Measurements from ENCODE around the gene MCTP2. TPM values are rescaled to one million over a fixed set of nuclear protein-coding genes. Genes with fewer than 3 reads are reported as not detected.
A peak's percentile ranks its signal among the peaks of the same experiment; 100 is the strongest.

The MCTP2 gene
- total RNA-seq, 2 donors from 2014 or later = 16.2 to 23.1 TPM

DNA sequence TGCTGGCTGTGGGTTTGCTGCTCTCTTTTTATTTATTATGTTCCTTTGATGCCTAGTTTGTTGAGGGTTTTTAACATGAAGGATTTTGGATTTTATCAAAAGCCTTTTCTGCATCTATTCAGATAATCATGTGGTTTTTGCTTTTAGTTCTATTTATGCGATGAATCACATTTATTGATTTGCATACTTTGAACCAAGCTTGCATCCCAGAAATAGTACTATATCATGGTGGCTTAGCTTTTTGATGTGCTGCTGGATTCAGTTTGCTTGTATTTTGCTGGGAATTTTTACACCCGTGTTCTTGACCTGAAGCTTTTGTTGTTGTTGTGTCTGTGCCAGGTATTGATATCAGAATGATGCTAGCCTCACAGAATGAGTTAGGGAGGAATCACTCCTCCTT lies 48.4 kb downstream of the MCTP2 start:
- Mint-ChIP-seq H3K4me3 (no peak overlapping the region), H3K27me3 (no peaks in the 10 kb centered on the region), H3K4me1 (peaks cover 17% of the 10 kb centered on the region), H3K27ac (no peak overlapping the region), H3K36me3 (ENCODE audit: low read depth) (peaks cover 5% of the 10 kb centered on the region)
- DNase-seq (no peak), ATAC-seq (no peak)
- no peaks in the 10 kb centered on the region for H3K9me3 ChIP-seq (ENCODE audit: control insufficient read depth, low read length, poor library complexity, severe bottlenecking)

DNA sequence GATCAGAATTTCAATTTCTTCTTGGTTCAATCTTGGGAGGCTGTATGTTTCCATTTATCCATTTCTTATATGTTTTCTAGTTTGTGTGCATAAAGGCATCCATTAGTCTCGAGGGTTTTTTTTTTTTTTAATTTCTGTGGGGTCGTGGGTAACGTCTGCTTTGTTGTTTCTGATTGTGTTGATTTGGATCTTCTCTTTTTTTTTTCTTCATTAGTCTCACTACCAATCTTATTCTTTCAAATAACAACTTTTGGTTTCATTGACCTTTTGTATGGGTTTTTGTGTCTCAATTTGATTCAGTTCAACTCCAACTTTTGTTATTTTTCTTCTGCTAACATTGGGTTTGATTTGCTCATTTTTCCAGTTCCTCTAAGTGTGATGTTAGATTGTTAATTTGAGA lies 48.9 kb downstream of the MCTP2 start:
- no peaks in the 10 kb centered on the region for H3K27me3 Mint-ChIP-seq
- no peak overlapping the region for H3K27ac Mint-ChIP-seq
- no peak for DNase-seq
- H3K4me1 Mint-ChIP-seq = peaks cover 17% of the 10 kb centered on the region
- no peaks in the 10 kb centered on the region for H3K9me3 ChIP-seq (ENCODE audit: control insufficient read depth, low read length, poor library complexity, severe bottlenecking)
- peaks cover 5% of the 10 kb centered on the region for H3K36me3 Mint-ChIP-seq (ENCODE audit: low read depth)
- ATAC-seq = no peak
- no peak overlapping the region for H3K4me3 Mint-ChIP-seq

DNA sequence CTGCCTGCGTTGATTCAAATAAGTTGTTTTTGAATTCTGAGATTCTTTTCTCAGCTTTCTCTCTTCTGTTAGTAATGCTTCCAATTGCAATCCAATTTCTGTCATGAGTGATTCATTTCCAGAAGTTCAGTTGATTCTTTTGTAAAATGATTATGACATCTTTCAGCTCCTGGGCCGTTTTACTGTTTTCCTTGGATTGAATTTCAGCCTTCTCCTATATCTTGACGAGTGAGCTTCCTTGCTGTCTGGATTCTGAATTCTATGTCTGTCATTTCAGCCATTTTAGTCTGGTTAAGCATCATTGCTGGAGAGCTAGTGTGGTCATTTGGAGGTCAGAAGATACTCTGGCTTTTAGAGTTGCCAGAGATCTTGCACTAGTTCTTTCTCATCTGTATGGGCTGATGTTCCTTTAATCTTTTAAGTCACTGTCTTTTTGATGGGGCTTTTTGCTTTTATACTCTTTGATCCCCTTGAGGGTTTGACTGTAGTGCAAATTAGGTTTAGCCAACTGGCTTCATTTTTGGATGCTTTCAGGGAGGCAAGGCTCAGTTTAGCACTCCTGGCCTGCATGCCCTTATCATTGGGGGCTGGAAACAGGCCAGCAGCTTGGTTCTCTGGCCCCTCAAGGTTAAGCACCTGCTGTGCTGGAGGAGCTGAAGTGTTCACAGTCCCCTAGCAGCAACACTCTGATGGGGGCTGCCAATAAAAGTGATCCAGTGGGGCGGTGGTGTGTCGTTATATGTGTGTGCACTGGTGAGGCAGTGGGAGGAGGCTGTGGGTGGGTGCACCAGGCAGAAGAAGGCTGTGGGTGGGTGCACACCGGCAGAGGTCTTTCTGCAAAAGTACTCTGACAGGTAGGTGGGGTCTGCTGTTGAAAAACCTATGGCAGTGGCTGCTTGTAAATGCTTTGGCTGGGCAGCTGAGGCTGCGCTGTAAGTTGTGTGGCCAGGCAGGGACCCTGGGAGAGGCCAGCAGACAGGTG lies 51.2 kb downstream of the MCTP2 start:
- no peak for ATAC-seq
- Mint-ChIP-seq H3K4me1 (peaks cover 24% of the 10 kb centered on the region), H3K27me3 (no peaks in the 10 kb centered on the region), H3K27ac (no peak overlapping the region), H3K36me3 (ENCODE audit: low read depth) (peaks cover 5% of the 10 kb centered on the region), H3K4me3 (no peak overlapping the region)
- no peak for DNase-seq
- H3K9me3 ChIP-seq (ENCODE audit: control insufficient read depth, low read length, poor library complexity, severe bottlenecking) = no peaks in the 10 kb centered on the region

GRCh38 chr15:94286583-94286982 lies 55.2 kb downstream of the MCTP2 start:
- no peak for DNase-seq
- no peaks in the 10 kb centered on the region for H3K9me3 ChIP-seq (ENCODE audit: control insufficient read depth, low read length, poor library complexity, severe bottlenecking)
- Mint-ChIP-seq H3K27me3 (no peaks in the 10 kb centered on the region), H3K36me3 (ENCODE audit: low read depth) (no peaks in the 10 kb centered on the region), H3K27ac (no peak overlapping the region), H3K4me1 (peaks cover 15% of the 10 kb centered on the region), H3K4me3 (no peak overlapping the region)
- no peak for ATAC-seq

- H3K36me3 Mint-ChIP-seq (ENCODE audit: low read depth) = no peaks in the 10 kb centered on the region
- ATAC-seq (peak; percentile 92), DNase-seq (peak in 1 of 3 donors; percentile 10)
- peak overlapping the region; percentile 71 for H3K4me3 Mint-ChIP-seq
- no peaks in the 10 kb centered on the region for H3K27me3 Mint-ChIP-seq
- H3K27ac Mint-ChIP-seq = no peak overlapping the region
- no peaks in the 10 kb centered on the region for H3K9me3 ChIP-seq (ENCODE audit: control insufficient read depth, low read length, poor library complexity, severe bottlenecking)
- H3K4me1 Mint-ChIP-seq = peaks cover 15% of the 10 kb centered on the region
These were observed 56.5 kb downstream of the MCTP2 start for GRCh38 chr15:94287794-94288246.

GRCh38 chr15:94290730-94291129 lies 59.4 kb downstream of the MCTP2 start:
- Mint-ChIP-seq H3K36me3 (ENCODE audit: low read depth) (no peaks in the 10 kb centered on the region), H3K4me1 (peaks cover 15% of the 10 kb centered on the region), H3K4me3 (no peak overlapping the region), H3K27ac (no peak overlapping the region), H3K27me3 (no peaks in the 10 kb centered on the region)
- H3K9me3 ChIP-seq (ENCODE audit: control insufficient read depth, low read length, poor library complexity, severe bottlenecking) = no peaks in the 10 kb centered on the region
- ATAC-seq = no peak
- DNase-seq = no peak

DNA sequence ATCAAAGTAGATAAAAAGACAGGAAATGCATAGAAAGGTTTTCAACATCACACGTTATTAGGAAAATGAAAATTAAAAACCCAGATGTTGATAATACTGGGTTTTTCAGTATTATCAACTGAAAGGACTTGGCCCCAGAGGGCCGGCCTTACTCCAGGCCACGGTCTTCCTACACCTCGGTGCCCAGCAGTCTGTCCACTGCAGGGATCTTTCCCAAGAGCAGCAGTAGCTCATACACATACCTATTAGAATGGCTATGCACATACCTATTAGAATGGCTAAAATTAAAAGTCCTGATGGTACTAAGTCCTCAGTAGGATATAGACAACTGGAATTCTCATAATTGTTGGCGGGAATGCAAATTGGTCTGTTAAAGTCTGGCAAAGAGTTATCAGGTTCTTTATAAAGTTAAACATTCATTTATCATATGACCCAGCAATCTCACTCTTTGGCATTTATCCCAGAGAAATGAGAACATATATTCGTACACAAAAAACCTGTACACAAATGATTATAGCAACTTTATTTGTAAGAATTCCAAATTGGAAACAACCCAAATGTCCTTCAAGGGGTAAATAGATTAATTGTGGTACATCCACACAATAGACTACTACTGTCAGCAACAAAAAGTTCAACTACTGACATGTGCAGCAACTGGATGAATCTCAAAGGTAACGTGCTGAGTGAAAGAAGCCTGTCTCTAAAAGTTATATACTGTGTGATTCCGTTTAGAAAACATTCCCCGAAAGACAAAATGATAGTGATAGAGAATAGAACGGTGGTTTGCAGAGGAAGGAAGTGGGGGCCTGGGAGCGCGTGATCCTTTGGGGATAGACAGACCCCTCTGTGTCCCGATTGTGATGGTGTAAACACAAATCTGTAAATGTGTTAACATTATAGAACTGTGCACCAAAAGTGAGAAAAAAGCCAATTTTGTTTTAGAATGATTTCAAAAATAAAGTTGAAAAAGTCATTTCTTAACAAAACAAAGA lies 62.3 kb downstream of the MCTP2 start:
- no peaks in the 10 kb centered on the region for H3K36me3 Mint-ChIP-seq (ENCODE audit: low read depth)
- H3K4me3 Mint-ChIP-seq = no peak overlapping the region

DNA sequence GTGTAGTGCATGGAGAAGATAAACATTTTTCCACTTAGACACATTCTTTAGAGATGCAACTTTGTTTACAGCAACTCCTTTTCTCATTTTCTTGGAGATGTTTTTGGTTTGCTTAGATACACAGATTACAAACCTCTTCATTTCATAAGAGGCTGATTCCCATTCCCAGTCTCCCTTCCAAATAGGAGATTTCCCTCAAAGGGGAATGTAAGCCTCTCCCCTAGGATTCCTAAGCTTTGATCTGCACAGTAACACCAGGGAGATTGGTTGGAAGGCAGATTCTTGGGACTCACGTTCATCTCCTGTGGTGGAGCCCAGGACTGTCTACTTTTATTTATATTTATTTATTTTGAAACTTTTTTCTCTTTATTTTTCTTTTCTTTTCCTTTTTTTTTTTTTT lies 63.2 kb downstream of the MCTP2 start:
- Mint-ChIP-seq H3K36me3 (ENCODE audit: low read depth) (no peaks in the 10 kb centered on the region), H3K4me3 (no peak overlapping the region), H3K27ac (no peak overlapping the region), H3K27me3 (no peaks in the 10 kb centered on the region), H3K4me1 (peaks cover 13% of the 10 kb centered on the region)
- ATAC-seq = no peak
- DNase-seq = no peak
- H3K9me3 ChIP-seq (ENCODE audit: control insufficient read depth, low read length, poor library complexity, severe bottlenecking) = no peaks in the 10 kb centered on the region

More for the DNA sequence above, 62.3 kb downstream of the MCTP2 start:
- DNase-seq = no peak
- no peaks in the 10 kb centered on the region for H3K9me3 ChIP-seq (ENCODE audit: control insufficient read depth, low read length, poor library complexity, severe bottlenecking)
- peaks cover 9% of the 10 kb centered on the region for H3K4me1 Mint-ChIP-seq
- ATAC-seq = no peak
- no peak overlapping the region for H3K27ac Mint-ChIP-seq
- H3K27me3 Mint-ChIP-seq = no peaks in the 10 kb centered on the region

DNA sequence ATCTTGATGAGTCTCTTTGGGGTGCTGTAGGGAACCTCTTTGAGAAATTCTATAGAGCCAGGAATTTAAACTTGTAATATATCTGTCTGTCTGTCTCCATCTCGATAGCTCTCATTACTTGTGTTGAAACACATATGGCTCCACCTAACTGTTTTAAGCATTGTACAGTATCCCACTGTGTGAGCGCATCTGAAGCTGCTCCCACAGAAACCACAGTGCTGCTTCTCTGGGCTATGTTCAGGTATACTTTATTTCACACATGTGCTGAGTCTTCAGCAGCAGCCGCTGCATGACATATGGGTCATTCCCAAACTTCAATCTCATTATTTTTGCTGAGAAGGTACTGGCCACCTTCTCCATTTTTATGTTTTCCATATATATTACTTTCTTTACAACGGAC lies 63.9 kb downstream of the MCTP2 start:
- no peaks in the 10 kb centered on the region for H3K9me3 ChIP-seq (ENCODE audit: control insufficient read depth, low read length, poor library complexity, severe bottlenecking)
- ATAC-seq = no peak
- Mint-ChIP-seq H3K27ac (no peak overlapping the region), H3K4me3 (no peak overlapping the region), H3K27me3 (no peaks in the 10 kb centered on the region), H3K36me3 (ENCODE audit: low read depth) (no peaks in the 10 kb centered on the region), H3K4me1 (peaks cover 13% of the 10 kb centered on the region)
- no peak for DNase-seq

- Mint-ChIP-seq H3K27ac (no peak overlapping the region), H3K4me3 (no peak overlapping the region), H3K27me3 (no peaks in the 10 kb centered on the region), H3K36me3 (ENCODE audit: low read depth) (no peaks in the 10 kb centered on the region), H3K4me1 (peaks cover 13% of the 10 kb centered on the region)
- H3K9me3 ChIP-seq (ENCODE audit: control insufficient read depth, low read length, poor library complexity, severe bottlenecking) = no peaks in the 10 kb centered on the region
- no peak for ATAC-seq
- DNase-seq = no peak
These were observed 65.4 kb downstream of the MCTP2 start for GRCh38 chr15:94296717-94297116.

- Mint-ChIP-seq H3K4me3 (peak overlapping the region; percentile 19), H3K27ac (no peak overlapping the region), H3K36me3 (ENCODE audit: low read depth) (peaks cover 4% of the 10 kb centered on the region), H3K27me3 (no peaks in the 10 kb centered on the region), H3K4me1 (peaks cover 13% of the 10 kb centered on the region)
- no peaks in the 10 kb centered on the region for H3K9me3 ChIP-seq (ENCODE audit: control insufficient read depth, low read length, poor library complexity, severe bottlenecking)
- DNase-seq (no peak), ATAC-seq (no peak)
These were observed 66.2 kb downstream of the MCTP2 start for GRCh38 chr15:94297558-94297957.

DNA sequence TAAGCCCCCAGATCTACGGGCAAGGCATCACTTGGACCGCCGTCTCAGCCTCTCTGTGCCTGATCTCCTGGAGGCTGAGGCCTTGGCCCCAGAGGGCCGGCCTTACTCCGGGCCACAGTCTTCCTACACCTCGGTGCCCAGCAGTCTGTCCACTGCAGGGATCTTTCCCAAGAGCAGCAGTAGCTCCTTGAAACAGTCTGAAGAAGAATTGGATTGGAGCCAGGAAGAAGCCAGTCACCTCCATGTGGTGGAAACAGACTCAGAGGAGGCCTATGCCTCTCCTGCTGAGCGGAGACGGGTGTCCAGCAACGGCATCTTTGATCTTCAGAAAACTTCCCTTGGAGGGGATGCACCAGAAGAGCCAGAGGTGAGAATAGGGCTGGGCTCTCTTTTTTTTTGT lies 67.0 kb downstream of the MCTP2 start:
- H3K27ac Mint-ChIP-seq = no peak overlapping the region
- peaks cover 7% of the 10 kb centered on the region for H3K36me3 Mint-ChIP-seq (ENCODE audit: low read depth)
- H3K4me1 Mint-ChIP-seq = peaks cover 13% of the 10 kb centered on the region
- ATAC-seq = no peak
- no peaks in the 10 kb centered on the region for H3K27me3 Mint-ChIP-seq
- no peak for DNase-seq
- H3K4me3 Mint-ChIP-seq = no peak overlapping the region
- H3K9me3 ChIP-seq (ENCODE audit: control insufficient read depth, low read length, poor library complexity, severe bottlenecking) = no peaks in the 10 kb centered on the region

DNA sequence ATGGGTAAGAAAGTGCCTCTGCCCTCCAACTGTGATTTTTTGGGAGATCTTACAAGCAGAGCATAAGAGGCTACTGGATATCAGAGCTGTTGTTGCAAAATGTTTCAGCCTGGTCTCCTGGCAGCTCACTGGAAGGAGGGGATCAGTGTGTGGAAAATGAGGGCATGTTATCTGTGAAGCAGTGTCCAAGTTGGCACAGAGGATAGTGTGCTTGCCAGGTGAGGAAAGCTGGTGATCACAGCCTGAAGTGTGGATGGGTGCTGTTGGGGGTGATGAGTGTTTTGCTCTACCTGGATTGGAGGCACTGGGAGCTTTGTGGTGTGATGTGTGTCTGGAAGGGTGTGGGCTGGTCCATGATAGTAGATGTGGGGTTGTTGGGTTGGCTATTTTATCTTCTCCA lies 69.3 kb downstream of the MCTP2 start:
- Mint-ChIP-seq H3K4me3 (no peak overlapping the region), H3K4me1 (peaks cover 19% of the 10 kb centered on the region), H3K36me3 (ENCODE audit: low read depth) (peaks cover 7% of the 10 kb centered on the region), H3K27me3 (no peaks in the 10 kb centered on the region), H3K27ac (no peak overlapping the region)
- ATAC-seq = no peak
- no peaks in the 10 kb centered on the region for H3K9me3 ChIP-seq (ENCODE audit: control insufficient read depth, low read length, poor library complexity, severe bottlenecking)
- DNase-seq = no peak
